NCI-H1048 (cell line): ENCODE data around the gene ABTB1.
"Not testable (repeated sequence)": the region's sequence is repeated elsewhere in the genome, so short reads cannot be mapped to it uniquely, and the experiment has no call there.

Experiments used
- DNase-seq: peaks from one replicate; lab custom pipeline; 2025; lab: John Stamatoyannopoulos, UW

The ABTB1 gene

GRCh38 chr3:127688022-127688415 lies 15.3 kb downstream of the ABTB1 start:
- DNase-seq, result no peak

- no peak for DNase-seq
Measured at GRCh38 chr3:127688416-127689265, 15.9 kb downstream of the ABTB1 start.

GRCh38 chr3:127689266-127689860 lies 16.6 kb downstream of the ABTB1 start:
- DNase-seq, result no peak

- DNase-seq, result no peak
Measured at GRCh38 chr3:127690106-127690505, 17.4 kb downstream of the ABTB1 start.

GRCh38 chr3:127690823-127691452 lies 18.2 kb downstream of the ABTB1 start:
- no peak for DNase-seq

GRCh38 chr3:127691489-127691888 lies 18.7 kb downstream of the ABTB1 start:
- no peak for DNase-seq

GRCh38 chr3:127691974-127692373 lies 19.2 kb downstream of the ABTB1 start:
- no peak for DNase-seq

- no peak for DNase-seq
Measured at GRCh38 chr3:127692501-127693335, 20.0 kb downstream of the ABTB1 start.

- DNase-seq, result no peak
Measured at GRCh38 chr3:127693336-127693843, 20.6 kb downstream of the ABTB1 start.

GRCh38 chr3:127694467-127695215 lies 21.9 kb downstream of the ABTB1 start:
- DNase-seq, result no peak

GRCh38 chr3:127697551-127698240 lies 24.9 kb downstream of the ABTB1 start:
- no peak for DNase-seq

GRCh38 chr3:127698286-127698685 lies 25.5 kb downstream of the ABTB1 start:
- DNase-seq, result no peak

- no peak for DNase-seq
Measured at GRCh38 chr3:127698691-127699415, 26.1 kb downstream of the ABTB1 start.

GRCh38 chr3:127699416-127700300 lies 26.9 kb downstream of the ABTB1 start:
- DNase-seq, result no peak

- DNase-seq, result no peak
Measured at GRCh38 chr3:127700406-127700805, 27.7 kb downstream of the ABTB1 start.

GRCh38 chr3:127701280-127701911 lies 28.6 kb downstream of the ABTB1 start:
- no peak for DNase-seq

- no peak for DNase-seq
Measured at GRCh38 chr3:127702151-127702578, 29.4 kb downstream of the ABTB1 start.

- DNase-seq, result not testable (repeated sequence)
Measured at GRCh38 chr3:127704840-127705239, 32.1 kb downstream of the ABTB1 start.
